GM21526 (cell line): Measurements from ENCODE around the gene GK2.

ENCODE experiments used
- ATAC-seq: cut with Tn5 transposase; IDR thresholded peaks from one replicate; pipeline ENCODE4 v1.9.1; 2021; ENCODE audit warnings: moderate library complexity; ENCODE audit not compliant: unreplicated experiment, low FRiP score

GK2 gene

GRCh38 chr4:79395841-79396240, 12.2 kb downstream of the GK2 start:
- ATAC-seq, result no peak

GRCh38 chr4:79390890-79391289, 17.1 kb downstream of the GK2 start:
- no peak for ATAC-seq

GRCh38 chr4:79385641-79386040, 22.4 kb downstream of the GK2 start:
- no peak for ATAC-seq

GRCh38 chr4:79381161-79381560, 26.9 kb downstream of the GK2 start:
- ATAC-seq, result no peak

GRCh38 chr4:79370026-79370425, 38.0 kb downstream of the GK2 start:
- no peak for ATAC-seq

- no peak for ATAC-seq
Measured at GRCh38 chr4:79367096-79367495, 40.9 kb downstream of the GK2 start.

- ATAC-seq, result no peak
Measured at GRCh38 chr4:79366422-79366821, 41.6 kb downstream of the GK2 start.

- no peak for ATAC-seq
Measured at GRCh38 chr4:79364061-79364460, 44.0 kb downstream of the GK2 start.

- no peak for ATAC-seq
Measured at GRCh38 chr4:79362626-79363025, 45.4 kb downstream of the GK2 start.

- ATAC-seq, result no peak
Measured at GRCh38 chr4:79360006-79360405, 48.0 kb downstream of the GK2 start.

GRCh38 chr4:79358438-79358837, 49.6 kb downstream of the GK2 start:
- ATAC-seq, result no peak

GRCh38 chr4:79357365-79357764, 50.7 kb downstream of the GK2 start:
- no peak for ATAC-seq
